Heart left ventricle (tissue), 16 donors: ENCODE results near the gene CPEB4. TPM values are rescaled to one million over a fixed set of nuclear protein-coding genes. Genes with fewer than 3 reads are reported as not detected.

Source experiments
- ATAC-seq, 4 donors: fragments of 200-7000 bp; cut with Tn5 transposase; one replicate each; pipeline ENCODE4 v1.9.1; 2020 to 2022; ENCODE audit warnings: moderate library complexity in 4 of 4, mild to moderate bottlenecking in 3 of 4, moderate number of reproducible peaks in 1 of 4
- DNase-seq, 5 donors: peaks; one replicate each; pipeline ENCODE4 v3.0.0-alpha.2; 2020
- H3K27ac ChIP-seq, 12 donors: fragments of 200-600 bp; sonication (generic) in 4 of 12; one replicate each; pipeline versions ENCODE4 v1.5.0 to v1.8.0; 2016 to 2022; ENCODE audit warnings: mild to moderate bottlenecking in 2 of 12
- H3K27me3 ChIP-seq, 9 donors: fragments of 200-600 bp; sonication (generic) in 2 of 9; one replicate each; pipeline versions ENCODE4 v1.5.1 to v1.8.0; 2016 to 2022; ENCODE audit warnings: mild to moderate bottlenecking in 3 of 9
- H3K36me3 ChIP-seq, 9 donors: fragments of 200-600 bp; sonication (generic) in 2 of 9; one replicate each; pipeline versions ENCODE4 v1.5.0 to v1.8.0; 2018 to 2022; ENCODE audit warnings: mild to moderate bottlenecking in 2 of 9
- H3K4me1 ChIP-seq, 12 donors: fragments of 200-600 bp; sonication (generic) in 4 of 12; one replicate each; pipeline versions ENCODE4 v1.5.0 to v1.8.0; 2016 to 2022; ENCODE audit warnings: mild to moderate bottlenecking in 3 of 12
- H3K4me3 ChIP-seq, 12 donors: fragments of 200-600 bp; sonication (generic) in 4 of 12; one replicate each; pipeline versions ENCODE4 v1.5.0 to v1.8.0; 2017 to 2022; ENCODE audit warnings: mild to moderate bottlenecking in 9 of 12, moderate library complexity in 4 of 12
- H3K9me3 ChIP-seq, 12 donors: fragments of 200-600 bp; sonication (generic) in 4 of 12; one replicate each; pipeline versions ENCODE4 v1.5.0 to v1.8.0; 2016 to 2022; ENCODE audit warnings: mild to moderate bottlenecking in 1 of 12
- POLR2A ChIP-seq, 2 donors: fragments of 450-650 bp; IDR thresholded peaks; one replicate each; pipeline ENCODE4 v1.6.1; 2017; ENCODE audit warnings: antibody characterized with exemption in 2 of 2, mild to moderate bottlenecking in 2 of 2, moderate library complexity in 2 of 2
- WGBS, 4 donors: extraction: QIAGEN DNeasy Blood & Tissue Kit in 2 of 4; methylation state at CpG; one replicate each; pipeline versions ENCODE4 v1.1.5 to v1.1.7; 2013 to 2018; 5-methylcytosine and 5-hydroxymethylcytosine counted together
- intact Hi-C, 10 donors: fragments of 100-400 bp; cut with DNase I; formaldehyde crosslinking; loops; one replicate each; pipeline versions ENCODE4 v1.11.1 to v1.14.2; 2022
- polyA plus RNA-seq, 2 donors: library from polyadenylated mRNA; stranded (reverse); fragments of 200-250 nt; gene quantifications; one replicate each; pipeline ENCODE4 v1.2.3, GENCODE V29; 2013
- total RNA-seq, 9 donors: library from RNA; depleted of rRNA in 2 of 9; stranded (reverse); fragments of >200 nt in 2 of 9; fragmentation: NEBNext Ultra II Directional in 3 of 9; extraction: Animal tissue kit (Norgen Biotek cat#: 25700) in 3 of 9; gene quantifications; one replicate each; pipeline versions ENCODE4 v1.1.0 to v1.2.4, GENCODE V29; 2016 to 2023
- TF ChIP-seq, protein P1 (sequence below), 12 donors: fragments of 200-600 bp; sonication (generic) in 4 of 12; IDR thresholded peaks; one replicate each; pipeline versions ENCODE4 v1.5.0 to v1.8.0; 2018 to 2022; ENCODE audit warnings: antibody characterized with exemption in 12 of 12, mild to moderate bottlenecking in 5 of 12
- donor health status: ischemic (EF 13 %, LVEDD 7.1; RV severe dilation, severe dysfunction).
- donor health status: healthy with polysubstance abuse.
- donor health status: DM: no; HTN: yes; CAD: no.
- donor health status: DM: no; HTN: no; CAD: no.
- donor health status: ischemic (EF 25% LVEDD 6.9; RV normal size, moderate dysfunction).
- donor health status: ischemic (EF 25% LVEDD 5.7; RV mildly dilated, moderate dysfunction).
- donor health status: healthy.
- donor health status: DM: yes; HTN: yes; CAD: no.
- donor health status: ischemic (EF 35%, LVEDD 5.7; RV mildly dilated, moderate dysfunction).
- donor health status: nonischemic (EF 11% LVEDD 7.7; RV severe dilation, severe dysfunction).
- donor health status: DM: yes; HTN: yes; CAD: no.
- donor health status: PGD.
- donor health status: ischemic (EF 29% LVEDD 5.4; RV normal size, mild dysfunction).
- donor health status: nonischemic (EF 23%, LVEDD 6.1; RV moderate dilation, normal function).

Gene CPEB4
- total and polyA plus RNA-seq, 11 donors = 28.7 to 217 (median 168) TPM

DNA sequence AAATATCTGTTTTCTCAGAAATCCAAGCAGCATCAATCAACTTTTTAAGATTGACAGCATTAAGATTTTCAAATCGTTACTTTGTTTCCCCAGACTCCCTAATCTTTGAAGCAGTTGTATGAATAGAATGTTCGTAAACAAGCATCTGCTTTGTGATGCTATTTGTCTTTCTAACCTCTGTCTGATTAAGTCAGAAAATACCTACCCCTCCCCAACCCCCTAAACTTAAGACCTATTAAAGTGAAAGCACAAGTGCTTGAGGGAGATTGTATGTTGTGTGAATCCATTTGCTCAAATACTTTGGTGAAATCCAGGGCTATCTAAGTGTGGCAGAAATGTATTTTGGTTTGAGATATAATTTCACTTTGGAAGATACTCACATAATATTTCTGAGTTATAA is 53.0 kb downstream of the CPEB4 start:
- Histone ChIP-seq H3K4me1 (peaks cover 0 to 62% (median 36%) of the 10 kb centered on the region in 12 donors), H3K9me3 (no peaks in the 10 kb centered on the region), H3K27me3 (no peaks in the 10 kb centered on the region), H3K27ac (peak overlapping the region in 5 of 12 donors; percentile 6 to 65 (median 25)), H3K36me3 (peaks cover 0 to 22% (median 13%) of the 10 kb centered on the region in 9 donors), H3K4me3 (no peak overlapping the region)
- WGBS, 4 donors = 49 to 61% (median 53%) methylated on average over 2 of the region's 2 CpGs
- no peak for DNase-seq
- no peak for TF ChIP-seq POLR2A (IDR thresholded peaks at IDR 0.05)
- TF ChIP-seq, protein P1, sequence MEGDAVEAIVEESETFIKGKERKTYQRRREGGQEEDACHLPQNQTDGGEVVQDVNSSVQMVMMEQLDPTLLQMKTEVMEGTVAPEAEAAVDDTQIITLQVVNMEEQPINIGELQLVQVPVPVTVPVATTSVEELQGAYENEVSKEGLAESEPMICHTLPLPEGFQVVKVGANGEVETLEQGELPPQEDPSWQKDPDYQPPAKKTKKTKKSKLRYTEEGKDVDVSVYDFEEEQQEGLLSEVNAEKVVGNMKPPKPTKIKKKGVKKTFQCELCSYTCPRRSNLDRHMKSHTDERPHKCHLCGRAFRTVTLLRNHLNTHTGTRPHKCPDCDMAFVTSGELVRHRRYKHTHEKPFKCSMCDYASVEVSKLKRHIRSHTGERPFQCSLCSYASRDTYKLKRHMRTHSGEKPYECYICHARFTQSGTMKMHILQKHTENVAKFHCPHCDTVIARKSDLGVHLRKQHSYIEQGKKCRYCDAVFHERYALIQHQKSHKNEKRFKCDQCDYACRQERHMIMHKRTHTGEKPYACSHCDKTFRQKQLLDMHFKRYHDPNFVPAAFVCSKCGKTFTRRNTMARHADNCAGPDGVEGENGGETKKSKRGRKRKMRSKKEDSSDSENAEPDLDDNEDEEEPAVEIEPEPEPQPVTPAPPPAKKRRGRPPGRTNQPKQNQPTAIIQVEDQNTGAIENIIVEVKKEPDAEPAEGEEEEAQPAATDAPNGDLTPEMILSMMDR (IDR thresholded peaks at IDR 0.05) = no peak
- intact Hi-C loops = loop anchor here in 1 of 10 donors (10.0 kb wide), 1 partner anchor 46 kb away; no protein-coding TSS in a partner anchor
- no peak for ATAC-seq

DNA sequence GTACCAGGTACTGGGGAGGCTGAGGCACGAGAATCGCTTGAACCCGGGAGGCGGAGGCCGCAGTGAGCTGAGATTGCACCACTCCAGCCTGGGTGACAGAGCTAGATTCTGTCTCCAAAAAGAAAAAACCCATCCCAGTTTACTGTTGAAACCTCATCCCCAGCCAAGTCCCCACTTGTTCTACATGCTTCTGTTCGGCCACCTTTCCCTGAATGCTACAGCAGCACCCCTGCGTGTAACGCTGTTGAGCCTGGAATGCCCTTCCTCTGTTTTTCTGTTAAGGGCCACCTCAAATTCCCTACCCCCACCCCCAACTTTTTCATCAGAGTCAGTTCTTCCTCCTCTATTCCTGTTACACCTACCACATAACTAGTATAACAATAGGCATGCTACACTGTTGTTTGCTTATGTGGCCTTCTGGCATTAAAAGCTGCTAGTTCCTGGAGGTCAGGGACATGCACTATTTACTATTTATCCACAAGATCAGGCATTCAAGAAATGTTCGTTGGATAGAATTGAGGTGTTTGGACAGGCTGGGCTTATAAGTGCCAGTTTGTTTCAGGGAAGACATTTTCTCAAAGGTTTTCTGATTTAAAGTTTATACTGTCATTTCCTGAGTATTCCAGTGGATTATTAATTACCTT is 53.7 kb downstream of the CPEB4 start:
- H3K9me3 ChIP-seq = no peaks in the 10 kb centered on the region
- ATAC-seq (peak; percentile 4 to 40 (median 34)), DNase-seq (no peak)
- 66 to 78% (median 71%) methylated on average over 9 of the region's 9 CpGs for WGBS, 4 donors
- intact Hi-C loops = loop anchor here in 1 of 10 donors (10.0 kb wide), 1 partner anchor 47 kb away; no protein-coding TSS in a partner anchor
- no peaks in the 10 kb centered on the region for H3K27me3 ChIP-seq
- no peak overlapping the region for H3K4me3 ChIP-seq
- peaks cover 0 to 61% (median 35%) of the 10 kb centered on the region in 12 donors for H3K4me1 ChIP-seq
- peaks cover 0 to 30% (median 20%) of the 10 kb centered on the region in 9 donors for H3K36me3 ChIP-seq
- TF ChIP-seq POLR2A (IDR thresholded peaks at IDR 0.05) = no peak
- TF ChIP-seq, protein P1 (IDR thresholded peaks at IDR 0.05) = no peak
- H3K27ac ChIP-seq = peak overlapping the region in 7 of 12 donors; percentile 1 to 65 (median 30)

DNA sequence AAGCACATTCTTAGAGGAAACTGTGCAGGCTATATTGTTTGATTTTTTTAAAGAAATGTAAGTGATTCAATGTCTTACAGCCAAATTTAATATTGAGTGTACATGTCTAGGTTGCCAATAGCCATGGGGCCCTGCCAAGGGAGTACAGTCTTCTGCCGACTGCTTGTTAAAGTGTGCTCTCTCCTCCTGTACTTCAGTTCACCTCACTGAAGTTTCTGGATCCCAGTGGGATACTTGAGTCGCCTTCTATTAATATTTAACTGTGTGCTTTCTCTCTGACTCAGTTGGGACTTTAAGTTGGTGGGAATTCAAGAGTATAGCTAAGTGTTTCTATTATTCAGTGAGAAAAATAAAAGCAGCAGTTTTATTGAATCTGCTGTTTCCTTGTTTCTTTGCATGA is 56.4 kb downstream of the CPEB4 start:
- ATAC-seq (peak in 3 of 4 donors; percentile 34 to 51 (median 38)), DNase-seq (no peak)
- Histone ChIP-seq H3K4me1 (peaks cover 0 to 59% (median 31%) of the 10 kb centered on the region in 12 donors), H3K36me3 (peaks cover 0 to 51% (median 46%) of the 10 kb centered on the region in 9 donors), H3K27ac (peak overlapping the region in 5 of 12 donors; percentile 3 to 30 (median 23)), H3K27me3 (no peaks in the 10 kb centered on the region), H3K4me3 (no peak overlapping the region), H3K9me3 (no peaks in the 10 kb centered on the region)
- no peak for TF ChIP-seq POLR2A (IDR thresholded peaks at IDR 0.05)
- 38 to 57% (median 43%) methylated on average over 2 of the region's 2 CpGs for WGBS, 4 donors
- intact Hi-C loops = loop anchor here in 1 of 10 donors (10.0 kb wide), 1 partner anchor 50 kb away; no protein-coding TSS in a partner anchor

DNA sequence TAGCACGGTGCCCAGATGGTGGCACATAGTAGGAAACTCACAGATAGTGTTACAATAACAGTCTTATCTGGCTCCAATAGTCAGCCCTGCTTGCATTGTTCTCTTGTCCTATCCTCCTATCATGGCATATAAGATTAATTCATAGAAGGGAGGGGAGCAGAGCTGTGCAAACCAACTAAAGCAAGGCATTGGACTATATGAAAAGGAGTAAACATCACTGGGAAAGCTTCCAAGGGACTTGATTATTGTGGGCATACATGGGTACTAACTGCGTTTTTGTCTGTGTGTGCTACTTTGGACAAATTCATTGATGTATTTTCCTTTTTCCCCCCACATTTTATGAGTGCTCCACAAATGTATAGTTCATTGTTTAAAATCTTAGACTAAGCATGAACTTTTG is 57.0 kb downstream of the CPEB4 start:
- H3K36me3 ChIP-seq = peaks cover 0 to 58% (median 52%) of the 10 kb centered on the region in 9 donors
- intact Hi-C loops = loop anchor here in 1 of 10 donors (10.0 kb wide), 1 partner anchor 50 kb away; no protein-coding TSS in a partner anchor
- DNase-seq (no peak), ATAC-seq (peak in 2 of 4 donors; percentile 19 to 21)
- peak overlapping the region in 2 of 12 donors; percentile 4 to 23 for H3K27ac ChIP-seq
- TF ChIP-seq, protein P1 (IDR thresholded peaks at IDR 0.05) = no peak
- TF ChIP-seq POLR2A (IDR thresholded peaks at IDR 0.05) = no peak
- H3K4me3 ChIP-seq = no peak overlapping the region
- peaks cover 0 to 58% (median 31%) of the 10 kb centered on the region in 12 donors for H3K4me1 ChIP-seq
- H3K9me3 ChIP-seq = no peaks in the 10 kb centered on the region
- WGBS, 4 donors = 56 to 63% (median 58%) methylated on average over 2 of the region's 2 CpGs
- no peaks in the 10 kb centered on the region for H3K27me3 ChIP-seq
